HG03097 (cell line): ENCODE results near the gene ANP32A.
"Not testable (repeated sequence)": the region's sequence is repeated elsewhere in the genome, so short reads cannot be mapped to it uniquely, and the experiment has no call there.

Experiments used
- ATAC-seq: cut with Tn5 transposase; IDR thresholded peaks from one replicate; pipeline ENCODE4 v1.9.1; 2021; ENCODE audit not compliant: unreplicated experiment, low FRiP score

ANP32A gene

DNA sequence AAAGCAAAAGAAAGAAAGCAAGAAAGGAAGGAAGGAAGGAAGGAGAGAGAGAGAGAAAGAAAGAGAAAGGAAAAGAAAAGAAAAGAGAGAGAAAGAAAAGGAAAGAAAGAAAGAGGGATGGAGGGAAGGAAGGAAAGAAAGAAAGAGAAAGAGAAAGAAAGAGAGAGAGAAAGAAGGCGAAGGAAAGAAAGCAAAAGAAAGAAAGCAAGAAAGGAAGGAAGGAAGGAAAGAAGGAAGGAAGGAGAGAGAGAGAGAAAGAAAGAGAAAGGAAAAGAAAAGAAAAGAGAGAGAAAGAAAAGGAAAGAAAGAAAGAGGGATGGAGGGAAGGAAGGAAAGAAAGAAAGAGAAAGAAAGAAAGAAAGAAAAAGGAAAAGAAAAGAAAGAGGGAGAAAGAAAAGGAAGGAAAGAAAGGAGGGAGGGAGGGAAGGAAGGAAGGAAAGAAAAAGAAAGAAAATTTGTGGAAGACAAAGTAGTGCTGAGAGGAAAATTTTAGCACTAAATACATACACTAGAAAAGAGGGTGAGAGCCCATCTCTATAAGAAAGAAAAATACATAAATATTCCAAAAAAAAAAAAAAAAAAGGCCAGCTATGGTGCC is 60.6 kb downstream of the ANP32A start:
- not testable (repeated sequence) for ATAC-seq

DNA sequence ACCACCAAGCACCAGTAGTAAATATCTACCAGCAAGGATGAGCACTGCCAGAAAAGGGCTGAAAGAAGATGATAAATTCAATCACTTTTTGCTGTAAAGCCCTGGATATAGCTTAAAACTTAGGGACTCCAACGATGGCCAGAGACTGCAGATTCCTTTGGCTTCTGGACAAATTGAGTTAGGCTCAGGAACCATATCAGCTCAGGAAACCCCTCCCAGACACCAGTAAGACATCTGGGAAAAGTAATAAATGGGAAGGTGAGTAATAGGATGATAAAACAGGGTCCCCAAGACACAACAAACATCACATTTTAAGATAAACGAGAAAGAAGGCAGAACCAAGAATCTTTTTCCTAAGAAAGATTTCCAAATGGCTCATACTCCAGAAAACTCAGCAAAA is 65.0 kb downstream of the ANP32A start:
- no peak for ATAC-seq

DNA sequence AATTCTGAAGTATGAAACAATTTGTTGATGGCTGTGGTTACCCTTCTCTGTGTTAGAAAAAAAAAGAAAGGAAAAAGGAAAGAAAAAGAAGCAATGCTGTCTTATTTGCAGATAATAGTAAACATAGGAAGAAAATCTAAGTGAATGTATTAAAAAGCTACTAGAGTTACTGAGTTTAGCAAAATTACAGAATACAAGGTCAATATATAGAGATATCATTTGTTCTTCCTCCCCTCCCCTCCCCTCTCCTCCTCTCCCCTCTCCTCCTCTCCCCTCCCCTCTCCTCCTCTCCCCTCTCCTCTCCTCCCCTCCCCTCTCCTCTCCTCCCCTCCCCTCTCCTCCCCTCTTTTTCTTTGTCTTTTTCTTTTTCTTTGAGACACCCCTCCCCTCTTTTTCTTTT is 69.1 kb downstream of the ANP32A start:
- ATAC-seq: no peak

DNA sequence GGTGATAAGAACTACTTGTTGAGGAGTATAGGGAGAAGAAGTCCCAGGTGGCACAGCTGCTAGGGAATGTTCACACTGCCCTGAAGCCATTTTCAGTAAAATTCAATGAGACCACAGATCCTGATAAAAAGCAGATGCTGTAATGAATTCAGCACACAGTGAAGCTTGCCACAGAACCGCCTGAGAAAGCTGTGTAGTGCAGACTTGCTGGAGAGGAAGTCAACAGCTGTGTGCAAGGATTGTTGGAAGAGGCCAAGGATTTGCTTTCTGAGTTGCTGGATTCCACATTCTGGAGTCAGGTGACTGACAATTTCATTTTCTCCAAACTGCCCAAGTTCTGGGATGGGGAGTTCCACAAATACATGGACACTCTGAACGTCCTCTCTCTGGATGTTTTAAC is 70.9 kb downstream of the ANP32A start:
- ATAC-seq: no peak

- no peak for ATAC-seq
These were observed 71.3 kb downstream of the ANP32A start for GRCh38 chr15:68749365-68749764.

- ATAC-seq: no peak
These were observed 77.4 kb downstream of the ANP32A start for GRCh38 chr15:68743256-68743655.

DNA sequence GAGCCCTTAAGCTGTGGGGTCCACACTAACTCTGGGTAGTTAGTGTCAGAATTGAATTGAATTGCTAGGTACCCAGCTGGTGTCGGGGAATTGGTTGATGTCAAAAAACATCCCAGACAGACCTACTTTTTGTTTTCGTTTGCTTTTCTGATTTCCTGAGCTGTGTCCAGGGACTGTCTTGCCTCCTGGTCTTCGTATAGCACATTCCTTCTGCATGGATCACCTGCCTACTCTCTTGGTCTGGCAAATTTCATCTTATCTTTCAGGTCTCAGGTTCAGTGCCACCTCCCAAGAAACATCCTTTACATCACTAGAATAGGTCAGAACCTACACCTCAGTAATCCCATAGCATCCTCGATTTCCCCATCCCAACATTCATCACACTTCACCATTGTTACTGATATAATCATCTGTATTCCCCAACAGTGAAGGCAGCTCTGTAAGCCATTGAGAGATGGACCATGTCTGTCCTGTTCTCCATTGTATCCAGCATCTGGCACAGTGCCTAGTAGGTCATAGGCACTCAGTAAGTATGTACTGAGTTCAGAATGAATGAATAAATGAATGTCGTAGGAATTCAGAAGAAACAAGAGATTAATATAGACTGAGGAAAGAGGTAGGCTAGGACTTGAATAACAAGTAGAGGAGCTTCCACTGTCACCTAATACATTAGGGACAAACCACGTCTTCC is 81.2 kb downstream of the ANP32A start:
- no peak for ATAC-seq

DNA sequence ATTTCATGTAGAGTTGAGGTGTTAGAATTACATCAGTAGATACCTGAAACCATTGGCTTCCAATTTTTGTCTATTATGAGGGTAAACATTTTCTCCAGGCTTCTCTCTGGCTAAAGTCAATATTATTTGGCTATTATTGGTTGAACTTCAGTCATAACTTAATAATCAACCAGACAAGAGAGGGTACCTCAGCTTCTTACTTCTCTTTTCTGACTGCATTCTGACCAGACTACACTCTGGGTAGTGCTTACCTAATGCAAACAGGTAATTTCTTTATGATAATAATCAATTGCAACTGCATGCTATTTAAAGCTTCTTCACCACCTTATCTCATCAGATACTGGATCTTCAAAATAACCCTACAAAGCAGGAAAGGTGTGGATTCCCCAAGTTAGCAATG is 85.1 kb downstream of the ANP32A start:
- ATAC-seq: no peak

GRCh38 chr15:68734881-68735280 is 85.8 kb downstream of the ANP32A start:
- no peak for ATAC-seq

DNA sequence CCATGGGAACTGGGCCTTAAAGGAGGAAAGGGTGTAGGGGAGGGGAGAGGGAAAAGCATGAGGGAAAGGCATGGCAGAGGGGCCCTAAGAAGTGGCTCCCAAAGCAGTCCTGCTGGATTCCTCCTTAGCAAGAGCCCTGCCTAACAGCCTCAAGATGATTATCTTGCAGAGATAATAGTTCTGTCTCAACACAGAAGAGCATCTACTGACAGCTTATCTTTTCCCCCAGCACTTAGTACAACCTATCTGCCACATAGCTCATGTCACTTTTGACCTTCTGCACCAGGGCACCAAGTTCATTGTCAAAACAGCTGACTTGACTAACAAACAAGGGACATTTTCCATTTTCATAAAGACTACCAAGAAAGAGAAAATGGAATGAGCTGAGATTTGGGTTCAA is 86.3 kb downstream of the ANP32A start:
- ATAC-seq: no peak

GRCh38 chr15:68733666-68734065 is 87.0 kb downstream of the ANP32A start:
- ATAC-seq: no peak

- no peak for ATAC-seq
These were observed 88.2 kb downstream of the ANP32A start for GRCh38 chr15:68732451-68732850.

- ATAC-seq: no peak
These were observed 89.5 kb downstream of the ANP32A start for GRCh38 chr15:68730976-68731897.

GRCh38 chr15:68730471-68730919 is 90.2 kb downstream of the ANP32A start:
- no peak for ATAC-seq

DNA sequence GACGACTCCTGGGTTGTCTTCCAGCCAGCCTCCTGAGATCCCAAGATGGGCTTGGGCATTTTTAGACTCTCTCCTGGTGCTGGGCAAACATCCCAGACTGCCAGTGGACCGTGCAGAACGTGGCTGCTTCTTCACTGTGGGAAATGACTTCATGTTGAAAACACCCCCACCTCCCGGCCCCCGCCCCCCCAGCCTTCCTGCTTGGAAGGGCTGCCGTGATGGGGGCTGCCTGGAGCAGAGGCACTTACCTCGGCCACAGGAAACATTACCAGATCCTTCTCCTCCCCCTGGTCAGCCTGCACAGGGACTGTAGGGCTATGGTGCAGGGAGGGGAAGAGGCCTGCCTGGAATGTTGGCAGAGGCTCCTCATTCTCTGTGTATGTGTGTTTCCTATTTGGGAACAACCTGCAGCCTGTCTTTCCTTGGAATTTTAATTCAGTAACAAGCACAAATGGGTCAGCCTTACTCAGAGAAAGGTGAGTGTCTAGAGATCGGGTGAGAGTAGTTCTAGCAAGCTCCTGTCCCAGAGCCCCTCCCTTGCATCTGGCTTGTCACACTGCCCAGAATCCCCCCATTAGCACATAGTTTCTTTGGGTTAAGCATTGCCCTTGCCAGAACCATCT is 90.8 kb downstream of the ANP32A start:
- no peak for ATAC-seq
